IPS-15b (cell line): ENCODE data around the gene VPS8.

Source experiments
- H3K27me3 ChIP-seq: one replicate; pipeline ENCODE4 v1.6.1; 2013; ENCODE audit warnings: low read length; ENCODE audit not compliant: control insufficient read depth, insufficient read depth
- H3K36me3 ChIP-seq: one replicate; pipeline ENCODE4 v1.6.1; 2013; ENCODE audit warnings: low read length; ENCODE audit not compliant: control insufficient read depth, insufficient read depth
- H3K4me1 ChIP-seq: one replicate; pipeline ENCODE4 v1.6.1; 2013; ENCODE audit warnings: mild to moderate bottlenecking, low read length; ENCODE audit not compliant: control insufficient read depth, insufficient read depth
- H3K4me3 ChIP-seq: one replicate; pipeline ENCODE4 v1.5.1; 2013; ENCODE audit warnings: low read depth, low read length
- H3K9ac ChIP-seq: one replicate; pipeline ENCODE4 v1.6.1; 2013; ENCODE audit warnings: low read depth, mild to moderate bottlenecking, low read length
- H3K9me3 ChIP-seq: one replicate; pipeline ENCODE4 v1.6.1; 2013; ENCODE audit warnings: mild to moderate bottlenecking, low read length; ENCODE audit not compliant: control insufficient read depth, insufficient read depth

Gene VPS8

GRCh38 chr3:185089751-185090150 lies 277.8 kb downstream of the VPS8 start:
- Histone ChIP-seq H3K4me1 (no peaks in the 10 kb centered on the region), H3K9me3 (no peaks in the 10 kb centered on the region), H3K4me3 (no peak overlapping the region), H3K9ac (no peak overlapping the region), H3K27me3 (no peaks in the 10 kb centered on the region), H3K36me3 (no peaks in the 10 kb centered on the region)

GRCh38 chr3:185090811-185091210 lies 278.8 kb downstream of the VPS8 start:
- Histone ChIP-seq H3K36me3 (no peaks in the 10 kb centered on the region), H3K9me3 (no peaks in the 10 kb centered on the region), H3K27me3 (no peaks in the 10 kb centered on the region), H3K9ac (no peak overlapping the region), H3K4me3 (no peak overlapping the region), H3K4me1 (no peaks in the 10 kb centered on the region)

- Histone ChIP-seq H3K27me3 (no peaks in the 10 kb centered on the region), H3K9me3 (no peaks in the 10 kb centered on the region), H3K4me1 (no peaks in the 10 kb centered on the region), H3K9ac (no peak overlapping the region), H3K4me3 (no peak overlapping the region), H3K36me3 (no peaks in the 10 kb centered on the region)
Observed at GRCh38 chr3:185093116-185093515, 281.1 kb downstream of the VPS8 start.

- no peak overlapping the region for H3K9ac ChIP-seq
- no peak overlapping the region for H3K4me3 ChIP-seq
- no peaks in the 10 kb centered on the region for H3K9me3 ChIP-seq
- H3K4me1 ChIP-seq, result no peaks in the 10 kb centered on the region
- H3K27me3 ChIP-seq, result no peaks in the 10 kb centered on the region
- H3K36me3 ChIP-seq, result no peaks in the 10 kb centered on the region
Observed at GRCh38 chr3:185094697-185095096, 282.7 kb downstream of the VPS8 start.
